GM21367 (cell line): ENCODE results near the gene HOXC13.

Experiments used
- ATAC-seq: cut with Tn5 transposase; IDR thresholded peaks from one replicate; pipeline ENCODE4 v1.9.1; 2021; ENCODE audit not compliant: unreplicated experiment

The HOXC13 gene

DNA sequence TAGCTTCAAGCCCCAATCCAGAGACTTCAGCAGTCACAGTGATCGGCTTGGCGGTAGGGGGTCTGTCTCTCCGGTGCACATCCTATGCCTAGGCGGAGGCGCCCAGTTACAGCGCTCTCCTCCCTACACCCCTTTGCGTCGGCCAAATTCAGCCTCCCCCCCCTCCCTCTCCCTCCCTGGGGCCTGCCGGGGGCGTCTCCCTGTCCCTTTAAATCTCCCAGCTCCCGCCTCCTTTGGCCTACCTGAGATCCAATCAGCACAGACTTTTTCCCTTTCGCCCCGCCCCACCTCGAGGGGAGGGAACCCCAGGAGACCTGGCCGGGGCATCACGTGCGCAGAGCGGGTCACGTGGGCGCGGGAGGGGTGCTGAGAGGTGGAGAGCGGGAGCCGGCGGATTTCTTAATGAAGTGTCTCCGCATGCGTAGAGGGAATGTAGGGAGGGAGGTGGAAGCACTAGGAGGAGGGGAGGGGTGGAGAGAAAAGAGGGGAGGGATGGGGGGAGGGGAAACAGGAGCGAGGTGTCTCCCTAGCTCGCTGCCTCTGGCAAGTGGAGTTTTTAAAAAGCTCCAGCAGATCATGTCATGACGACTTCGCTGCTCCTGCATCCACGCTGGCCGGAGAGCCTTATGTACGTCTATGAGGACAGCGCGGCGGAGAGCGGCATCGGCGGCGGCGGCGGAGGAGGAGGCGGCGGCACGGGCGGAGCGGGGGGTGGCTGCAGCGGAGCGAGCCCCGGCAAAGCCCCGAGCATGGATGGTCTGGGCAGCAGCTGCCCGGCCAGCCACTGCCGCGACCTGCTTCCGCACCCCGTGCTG, at the start of gene HOXC13:
TSS of gene HOXC13 (plus strand) at position 506 of the 815 bp plus-strand sequence. CDS start at position 582, 76 bp downstream.
- no peak for ATAC-seq

DNA sequence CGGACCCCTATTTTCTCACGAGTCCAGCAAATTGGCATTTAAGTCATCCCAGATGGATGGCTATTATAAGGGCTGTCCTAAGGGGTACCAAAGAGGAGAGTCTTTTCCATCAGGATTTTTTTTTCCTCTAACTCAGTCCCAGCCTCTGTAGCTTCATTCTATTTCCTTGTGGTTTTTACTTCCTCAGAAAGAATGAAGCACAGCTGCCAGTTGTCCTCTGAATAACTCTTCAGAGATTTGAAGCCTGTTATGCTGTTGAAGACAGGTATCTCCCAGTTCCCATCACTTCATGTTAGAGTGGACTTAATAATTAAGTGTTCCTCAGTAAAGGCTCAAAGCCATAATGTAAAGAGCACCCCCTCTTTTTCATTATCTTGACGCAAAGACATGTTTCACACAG, 48.5 kb upstream of the HOXC13 start:
- ATAC-seq = no peak

- ATAC-seq = no peak
Observed at GRCh38 chr12:53892762-53893395, 45.8 kb upstream of the HOXC13 start.

- ATAC-seq = no peak
Observed at GRCh38 chr12:53899230-53899629, 39.4 kb upstream of the HOXC13 start.

- ATAC-seq = no peak
Observed at GRCh38 chr12:53907103-53907502, 31.5 kb upstream of the HOXC13 start.

GRCh38 chr12:53916788-53917655, 21.6 kb upstream of the HOXC13 start:
- ATAC-seq = no peak

DNA sequence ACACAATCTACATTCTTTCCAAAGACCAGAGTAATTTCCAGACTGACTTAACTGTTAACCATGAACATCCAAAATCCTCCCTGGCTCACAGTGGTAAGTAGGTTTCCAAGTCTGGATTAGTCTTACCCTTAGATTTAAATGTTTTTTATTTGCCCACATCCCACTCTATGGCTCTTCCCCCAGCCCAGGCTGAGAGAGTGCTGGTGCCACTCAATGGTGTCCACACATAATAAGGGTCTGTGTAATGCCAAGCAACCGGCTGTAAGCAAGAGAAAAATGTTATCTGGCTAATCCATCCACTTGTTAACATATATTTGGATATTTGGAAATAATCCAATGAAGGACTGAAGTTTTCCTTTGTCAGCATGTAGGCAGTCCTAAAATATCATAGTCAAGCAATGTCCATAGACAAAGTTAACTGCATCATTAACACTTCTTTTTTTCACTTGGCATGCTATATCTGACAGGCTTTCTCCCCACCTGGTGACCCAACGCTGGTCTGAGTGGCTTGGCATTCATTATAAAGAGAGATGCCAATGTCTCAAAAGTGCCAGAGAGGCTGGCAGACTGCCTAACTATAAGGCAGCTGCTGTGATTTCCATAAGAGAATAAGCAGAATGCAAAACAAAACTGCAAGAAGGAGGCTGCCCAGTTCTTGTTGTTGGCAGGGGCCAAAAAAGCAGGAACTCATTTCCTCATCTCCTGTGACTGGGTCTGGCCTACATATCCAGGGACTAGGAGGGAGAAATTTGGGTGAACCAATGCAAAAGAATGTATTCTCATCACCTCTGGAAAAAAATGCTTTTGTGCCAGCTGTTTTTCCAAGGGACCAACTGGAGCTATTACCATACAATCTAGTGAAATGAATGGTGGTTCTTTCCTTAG, 13.9 kb upstream of the HOXC13 start:
- no peak for ATAC-seq

DNA sequence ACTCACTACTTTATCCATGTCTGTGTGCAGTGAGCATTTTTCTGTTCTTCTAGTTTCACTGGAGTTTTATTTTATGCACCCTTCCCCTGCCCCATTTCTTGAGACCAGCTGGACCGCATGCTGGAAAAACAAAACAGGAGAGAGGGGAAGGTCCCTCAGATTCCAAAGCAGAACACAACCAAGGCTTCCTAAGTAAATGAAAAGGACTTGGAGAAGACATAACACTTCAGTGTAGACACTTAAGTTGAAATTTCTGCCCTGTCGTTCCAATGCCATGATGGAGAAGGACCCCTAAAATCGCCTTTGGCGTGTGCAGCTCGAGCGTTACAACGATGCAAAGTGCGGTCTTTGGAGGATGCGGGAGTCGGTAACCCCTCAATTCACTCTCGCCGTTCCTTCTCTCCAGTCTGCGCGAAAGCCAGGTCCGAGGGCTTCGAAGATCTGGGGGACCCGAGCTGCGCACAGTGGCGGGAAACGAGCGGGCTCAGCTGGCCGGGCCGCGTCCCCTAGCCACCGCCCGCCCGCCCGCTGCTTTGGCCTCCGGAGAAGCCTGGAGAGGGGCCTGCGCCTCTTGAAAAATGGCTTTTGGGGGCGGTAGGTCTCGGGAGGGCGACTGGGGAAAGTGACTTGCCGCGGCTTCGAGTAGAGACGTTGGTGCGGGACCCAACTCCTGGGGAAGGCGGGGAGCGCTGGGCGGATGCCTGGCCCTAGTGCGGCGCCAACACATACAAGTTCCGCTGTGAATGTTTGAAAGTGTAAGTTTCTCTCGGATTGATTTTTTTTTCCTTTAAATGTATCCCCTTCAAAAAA, 11.2 kb upstream of the HOXC13 start:
- ATAC-seq = no peak

GRCh38 chr12:53928054-53928835, 10.4 kb upstream of the HOXC13 start:
- ATAC-seq = no peak

DNA sequence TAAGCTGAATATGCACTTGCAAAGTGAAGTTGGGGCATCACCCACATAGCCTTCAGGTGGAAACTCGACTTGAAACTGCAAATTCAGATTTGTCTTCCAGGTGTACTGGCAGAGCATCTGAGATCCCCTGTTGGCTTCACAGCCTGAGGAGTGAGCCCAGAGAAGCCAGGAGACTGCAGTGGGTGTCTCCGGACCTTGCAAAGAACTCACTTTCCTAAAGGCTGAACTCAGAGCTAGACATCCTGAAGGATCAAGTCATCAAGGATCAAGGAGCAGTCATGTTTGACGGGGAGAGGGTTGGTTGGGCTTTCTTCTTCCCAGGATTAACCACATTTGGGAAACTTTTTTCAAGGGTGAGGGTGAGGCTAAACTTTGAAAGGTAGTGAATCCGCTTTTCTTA, 9.1 kb upstream of the HOXC13 start:
- no peak for ATAC-seq

DNA sequence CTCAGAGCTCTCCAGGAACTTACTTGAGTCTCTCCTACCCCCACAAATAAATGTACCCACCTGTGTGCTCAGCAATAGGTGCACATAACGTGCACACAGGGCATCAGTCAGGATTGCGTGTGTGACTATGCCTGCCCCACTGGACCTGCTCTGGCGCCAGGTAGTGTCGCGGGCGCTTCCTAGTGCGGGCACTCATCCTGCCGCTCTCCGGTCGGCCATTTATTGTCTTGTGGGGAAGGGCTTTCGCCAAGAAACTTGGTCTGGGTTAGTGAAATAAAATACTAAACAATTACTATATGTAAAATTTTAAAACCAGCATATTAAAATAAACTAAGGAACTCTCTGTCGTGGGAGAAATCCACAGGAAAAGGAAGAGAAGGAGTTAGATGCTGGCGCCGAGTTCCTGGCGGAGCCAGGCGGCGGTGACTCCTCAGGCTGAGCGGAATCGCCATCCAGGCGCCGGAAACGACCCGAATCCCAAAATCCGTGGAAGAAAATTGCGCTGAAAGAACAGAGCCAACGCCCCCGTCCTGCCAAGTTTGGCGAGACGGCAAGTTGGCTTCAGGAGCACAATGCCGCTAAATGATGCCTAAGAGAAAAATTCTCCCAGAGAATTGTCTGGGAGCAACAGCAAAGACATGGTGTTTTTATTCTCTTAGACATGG, 7.9 kb upstream of the HOXC13 start:
- no peak for ATAC-seq

DNA sequence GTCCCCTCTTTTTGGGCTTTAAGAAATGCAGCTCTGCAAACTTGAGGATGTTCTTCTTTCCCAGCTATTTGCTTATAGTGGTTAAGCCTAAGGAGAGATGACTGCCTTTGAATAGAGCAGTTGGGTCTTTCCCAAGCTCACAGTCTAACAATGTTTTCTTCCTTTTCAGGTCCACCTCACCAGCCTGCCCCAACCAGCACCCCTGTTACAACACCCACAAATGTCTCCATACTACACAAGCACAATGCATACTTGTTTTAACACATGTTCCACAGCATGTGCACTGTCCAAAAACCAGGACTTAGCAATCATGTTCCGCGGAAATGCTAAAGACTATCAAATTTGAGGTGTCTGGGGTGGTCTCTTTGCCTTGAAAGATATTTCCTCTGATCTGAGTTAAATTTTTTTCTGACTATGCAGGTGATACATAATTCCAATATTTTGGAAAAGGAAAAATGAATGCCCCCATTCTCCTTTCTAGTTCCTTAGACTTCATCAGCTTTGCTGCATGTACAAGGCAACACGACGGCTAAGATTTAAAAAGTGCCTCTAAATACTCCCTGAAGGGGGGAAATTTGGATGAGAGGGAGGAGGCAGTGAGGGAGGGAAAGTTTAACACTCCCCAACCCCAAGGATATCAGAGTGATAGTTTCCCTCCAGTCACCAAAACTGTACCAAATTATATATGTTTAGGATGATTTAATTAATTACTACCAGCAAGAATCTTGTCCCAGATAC, 6.6 kb upstream of the HOXC13 start:
- no peak for ATAC-seq

DNA sequence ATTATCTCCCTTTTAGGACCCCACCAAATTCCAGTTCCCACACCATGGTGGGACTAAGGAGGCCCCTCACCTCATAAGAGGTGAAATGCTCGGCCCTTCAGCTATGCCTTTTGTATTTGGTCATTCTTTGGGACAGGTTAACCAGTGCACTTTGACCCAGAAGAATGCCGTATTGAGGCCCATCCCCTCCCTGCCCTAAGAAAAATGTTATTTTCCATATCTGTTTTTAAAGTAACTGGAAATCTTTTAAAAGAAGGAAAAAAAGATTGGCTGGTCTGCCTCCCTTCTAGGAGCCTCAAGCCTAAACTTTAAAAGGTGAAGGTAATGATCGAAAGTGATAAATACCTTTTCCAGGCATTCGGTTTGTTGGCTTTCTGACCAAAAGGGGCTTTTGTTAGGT, 5.7 kb upstream of the HOXC13 start:
- ATAC-seq = no peak

GRCh38 chr12:53935383-53936341, 3.0 kb upstream of the HOXC13 start:
- no peak for ATAC-seq

DNA sequence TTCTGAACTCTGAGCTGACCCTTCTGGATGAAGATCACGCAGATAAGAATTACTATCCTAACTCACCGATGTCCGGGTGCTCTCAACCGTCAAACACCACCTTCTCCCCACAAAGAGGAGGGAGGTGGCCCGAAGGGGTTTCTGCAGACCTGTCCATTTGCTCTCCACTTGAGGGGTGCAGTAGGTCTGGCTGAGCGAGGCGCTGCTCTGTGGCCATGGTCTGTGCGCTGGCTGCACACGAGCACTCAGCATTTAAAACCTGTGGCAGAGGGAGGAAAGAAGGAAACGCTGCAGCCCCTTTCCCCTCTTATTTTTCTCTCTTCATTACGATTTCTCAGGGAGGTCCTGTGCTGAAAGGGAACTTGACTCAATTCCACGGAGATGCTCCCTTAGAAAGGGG, 1.5 kb upstream of the HOXC13 start:
- ATAC-seq = no peak

GRCh38 chr12:53937596-53938325, 870 bp upstream of the HOXC13 start:
- no peak for ATAC-seq
